ENCODE data around the gene PLPP6.

Gene PLPP6

DNA sequence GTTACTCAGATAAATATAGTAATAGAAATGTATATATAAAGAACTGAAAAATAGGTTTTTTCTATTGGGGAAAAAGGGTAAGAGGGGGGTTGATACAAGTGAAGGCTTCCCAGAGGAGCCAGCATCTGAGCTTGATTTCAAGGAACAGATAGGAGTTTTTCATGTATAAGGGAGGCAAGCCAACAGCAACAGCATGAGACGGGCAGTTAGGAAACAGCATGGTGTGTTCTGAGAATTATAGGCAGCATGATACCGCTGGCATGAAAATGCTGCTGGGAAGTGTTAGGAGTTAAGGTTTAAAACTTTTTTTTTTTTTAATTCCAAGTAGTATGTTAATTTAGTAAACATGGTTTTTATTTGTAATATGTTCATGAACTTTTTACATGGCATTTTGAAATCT lies 26.9 kb downstream of the PLPP6 start:
- no peaks in the 10 kb centered on the region for H3K27me3 Mint-ChIP-seq

GRCh38 chr9:4689687-4690104 lies 27.6 kb downstream of the PLPP6 start:
- Mint-ChIP-seq H3K27me3 (no peaks in the 10 kb centered on the region), H3K36me3 (ENCODE audit: insufficient read depth) (peaks cover 33% of the 10 kb centered on the region), H3K27ac (peak overlapping the region; percentile 41 to 54)

More for the DNA sequence above, 26.9 kb downstream of the PLPP6 start:
- no peak overlapping the region for H3K4me3 Mint-ChIP-seq
- peaks cover 32% of the 10 kb centered on the region for H3K36me3 Mint-ChIP-seq (ENCODE audit: insufficient read depth)
- ATAC-seq (replicated peaks) (no peak), DNase-seq (no peak)
- no peak overlapping the region for H3K27ac Mint-ChIP-seq
- peaks cover 15 to 37% of the 10 kb centered on the region in 2 donors for H3K4me1 Mint-ChIP-seq (ENCODE audit: low read depth in 2 of 2)
- H3K9me3 Mint-ChIP-seq = no peaks in the 10 kb centered on the region

DNA sequence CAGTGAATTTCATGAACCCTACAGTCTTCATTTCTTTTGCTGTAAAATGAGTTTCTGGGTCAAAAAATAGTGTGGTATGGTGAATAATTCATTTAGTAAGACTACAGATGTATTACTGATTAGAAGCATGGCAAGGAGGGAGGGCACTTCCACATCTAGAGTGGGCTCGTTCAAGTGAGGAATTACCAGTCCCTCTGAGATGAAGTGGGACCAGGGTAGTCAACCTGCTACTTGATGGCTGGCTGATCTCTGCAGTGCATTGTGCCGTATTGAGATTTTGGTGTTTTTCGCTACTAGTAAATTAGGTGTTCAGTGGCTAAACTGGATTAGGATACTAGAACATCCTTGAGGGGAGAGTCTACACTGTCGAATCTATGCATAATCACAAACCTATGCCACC lies 28.1 kb downstream of the PLPP6 start:
- peak overlapping the region; percentile 41 to 54 for H3K27ac Mint-ChIP-seq
- no peaks in the 10 kb centered on the region for H3K27me3 Mint-ChIP-seq
- H3K4me1 Mint-ChIP-seq (ENCODE audit: low read depth in 2 of 2) = peaks cover 10 to 32% of the 10 kb centered on the region in 2 donors
- H3K36me3 Mint-ChIP-seq (ENCODE audit: insufficient read depth) = peaks cover 36% of the 10 kb centered on the region
- no peaks in the 10 kb centered on the region for H3K9me3 Mint-ChIP-seq
- ATAC-seq (replicated peaks) (no peak), DNase-seq (no peak)
- H3K4me3 Mint-ChIP-seq = no peak overlapping the region

More at GRCh38 chr9:4689687-4690104, 27.6 kb downstream of the PLPP6 start:
- H3K4me1 Mint-ChIP-seq (ENCODE audit: low read depth in 2 of 2) = peaks cover 12 to 35% of the 10 kb centered on the region in 2 donors
- no peak overlapping the region for H3K4me3 Mint-ChIP-seq
- no peaks in the 10 kb centered on the region for H3K9me3 Mint-ChIP-seq
- DNase-seq = no peak
- no peak for ATAC-seq (replicated peaks)

GRCh38 chr9:4691795-4692194 lies 29.7 kb downstream of the PLPP6 start:
- H3K27me3 Mint-ChIP-seq = no peaks in the 10 kb centered on the region
- ATAC-seq (replicated peaks) = no peak
- no peak for DNase-seq
- H3K27ac Mint-ChIP-seq = peak overlapping the region in 1 of 2 donors; percentile 54
- H3K9me3 Mint-ChIP-seq = no peaks in the 10 kb centered on the region
- H3K4me1 Mint-ChIP-seq (ENCODE audit: low read depth in 2 of 2) = peaks cover 11 to 24% of the 10 kb centered on the region in 2 donors
- peaks cover 24% of the 10 kb centered on the region for H3K36me3 Mint-ChIP-seq (ENCODE audit: insufficient read depth)
- H3K4me3 Mint-ChIP-seq = no peak overlapping the region

- Mint-ChIP-seq H3K27me3 (no peaks in the 10 kb centered on the region), H3K4me1 (ENCODE audit: low read depth in 2 of 2) (peaks cover 1 to 11% of the 10 kb centered on the region in 2 donors), H3K27ac (no peak overlapping the region), H3K9me3 (no peaks in the 10 kb centered on the region), H3K4me3 (no peak overlapping the region), H3K36me3 (ENCODE audit: insufficient read depth) (peaks cover 66% of the 10 kb centered on the region)
- DNase-seq (no peak), ATAC-seq (replicated peaks) (no peak)
Measured at GRCh38 chr9:4700091-4700490, 38.0 kb downstream of the PLPP6 start.

DNA sequence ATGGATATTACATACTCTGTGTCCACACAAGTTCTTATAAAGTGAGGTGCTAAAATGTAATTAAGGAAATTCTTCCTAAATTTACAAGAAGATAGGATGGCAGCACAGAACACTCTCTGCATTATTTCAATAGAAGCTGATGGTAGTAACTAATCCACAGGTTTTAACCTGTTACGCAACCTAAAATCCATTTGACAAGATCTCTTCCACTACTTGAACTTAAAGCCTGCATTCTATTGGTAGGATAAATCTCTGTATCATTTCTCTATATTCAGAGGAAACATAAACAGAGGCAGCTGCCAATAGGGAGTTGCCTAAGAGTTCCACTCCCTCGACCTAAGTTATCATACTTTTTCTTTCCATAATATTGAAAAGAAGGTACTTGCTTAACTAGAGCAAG lies 38.8 kb downstream of the PLPP6 start:
- no peaks in the 10 kb centered on the region for H3K9me3 Mint-ChIP-seq
- ATAC-seq (replicated peaks) (no peak), DNase-seq (no peak)
- H3K4me1 Mint-ChIP-seq (ENCODE audit: low read depth in 2 of 2) = peaks cover 1 to 12% of the 10 kb centered on the region in 2 donors
- no peaks in the 10 kb centered on the region for H3K27me3 Mint-ChIP-seq
- no peak overlapping the region for H3K4me3 Mint-ChIP-seq
- peak overlapping the region in 1 of 2 donors; percentile 5 for H3K27ac Mint-ChIP-seq
- peaks cover 68% of the 10 kb centered on the region for H3K36me3 Mint-ChIP-seq (ENCODE audit: insufficient read depth)

GRCh38 chr9:4701526-4701925 lies 39.4 kb downstream of the PLPP6 start:
- Mint-ChIP-seq H3K36me3 (ENCODE audit: insufficient read depth) (peaks cover 72% of the 10 kb centered on the region), H3K4me3 (no peak overlapping the region), H3K27ac (peak overlapping the region in 1 of 2 donors; percentile 5), H3K9me3 (no peaks in the 10 kb centered on the region), H3K27me3 (no peaks in the 10 kb centered on the region), H3K4me1 (ENCODE audit: low read depth in 2 of 2) (peaks cover 0 to 10% of the 10 kb centered on the region in 2 donors)
- DNase-seq (no peak), ATAC-seq (replicated peaks) (no peak)

DNA sequence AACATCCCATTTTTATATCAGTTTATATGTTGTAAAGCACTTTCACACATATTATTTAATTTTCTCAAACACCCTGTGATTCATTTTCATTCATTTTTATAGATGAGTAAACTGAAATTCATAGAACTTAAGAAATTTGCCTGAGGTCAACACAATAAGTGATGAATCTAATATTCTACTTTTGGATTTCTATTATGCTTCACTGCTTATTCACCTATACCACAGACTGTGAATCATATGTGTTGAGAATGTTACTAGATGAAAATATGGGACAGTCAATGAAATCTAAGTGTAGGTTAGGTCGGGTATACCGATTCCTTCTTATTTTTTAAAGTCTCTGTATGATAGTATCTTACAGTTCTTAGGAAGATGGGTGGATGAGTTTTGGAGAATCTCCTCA lies 42.0 kb downstream of the PLPP6 start:
- no peaks in the 10 kb centered on the region for H3K27me3 Mint-ChIP-seq
- ATAC-seq (replicated peaks) = no peak
- H3K9me3 Mint-ChIP-seq = no peaks in the 10 kb centered on the region
- no peak overlapping the region for H3K4me3 Mint-ChIP-seq
- DNase-seq = no peak
- H3K4me1 Mint-ChIP-seq (ENCODE audit: low read depth in 2 of 2) = peaks cover 0 to 14% of the 10 kb centered on the region in 2 donors
- H3K27ac Mint-ChIP-seq = peak overlapping the region in 1 of 2 donors; percentile 58
- peaks cover 64% of the 10 kb centered on the region for H3K36me3 Mint-ChIP-seq (ENCODE audit: insufficient read depth)

- DNase-seq (no peak), ATAC-seq (replicated peaks) (no peak)
- H3K4me3 Mint-ChIP-seq = no peak overlapping the region
- no peaks in the 10 kb centered on the region for H3K9me3 Mint-ChIP-seq
- H3K4me1 Mint-ChIP-seq (ENCODE audit: low read depth in 2 of 2) = peaks cover 0 to 13% of the 10 kb centered on the region in 2 donors
- H3K27ac Mint-ChIP-seq = peak overlapping the region; percentile 1 to 76
- H3K27me3 Mint-ChIP-seq = no peaks in the 10 kb centered on the region
- peaks cover 63% of the 10 kb centered on the region for H3K36me3 Mint-ChIP-seq (ENCODE audit: insufficient read depth)
Measured at GRCh38 chr9:4706021-4706420, 43.9 kb downstream of the PLPP6 start.

- DNase-seq = no peak
- Mint-ChIP-seq H3K9me3 (no peaks in the 10 kb centered on the region), H3K27ac (no peak overlapping the region), H3K36me3 (ENCODE audit: insufficient read depth) (peaks cover 57% of the 10 kb centered on the region), H3K4me1 (ENCODE audit: low read depth in 2 of 2) (peaks cover 0 to 11% of the 10 kb centered on the region in 2 donors), H3K4me3 (no peak overlapping the region), H3K27me3 (no peaks in the 10 kb centered on the region)
- no peak for ATAC-seq (replicated peaks)
Measured at GRCh38 chr9:4706971-4707622, 45.0 kb downstream of the PLPP6 start.

GRCh38 chr9:4709380-4709779 lies 47.3 kb downstream of the PLPP6 start:
- no peak for DNase-seq
- Mint-ChIP-seq H3K36me3 (ENCODE audit: insufficient read depth) (peaks cover 46% of the 10 kb centered on the region), H3K4me1 (ENCODE audit: low read depth in 2 of 2) (peaks cover 0 to 11% of the 10 kb centered on the region in 2 donors), H3K27ac (peak overlapping the region; percentile 35 to 74), H3K27me3 (no peaks in the 10 kb centered on the region), H3K9me3 (no peaks in the 10 kb centered on the region), H3K4me3 (no peak overlapping the region)
- ATAC-seq (replicated peaks) = no peak

DNA sequence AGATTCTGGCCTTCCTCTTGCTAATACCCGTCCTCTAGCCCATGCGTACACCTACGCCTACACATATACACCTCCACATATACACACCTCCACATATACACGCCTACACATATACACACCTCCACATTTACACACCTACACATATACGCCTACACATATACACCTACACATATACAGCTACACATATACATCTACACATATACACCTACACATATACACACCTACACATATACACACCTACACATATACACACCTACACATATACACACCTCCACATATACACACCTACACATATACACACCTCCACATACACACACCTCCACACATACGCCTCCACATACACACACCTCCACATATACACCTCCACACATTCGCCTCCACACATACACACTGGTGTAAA lies 51.8 kb downstream of the PLPP6 start:
- DNase-seq = no peak
- no peaks in the 10 kb centered on the region for H3K9me3 Mint-ChIP-seq

DNA sequence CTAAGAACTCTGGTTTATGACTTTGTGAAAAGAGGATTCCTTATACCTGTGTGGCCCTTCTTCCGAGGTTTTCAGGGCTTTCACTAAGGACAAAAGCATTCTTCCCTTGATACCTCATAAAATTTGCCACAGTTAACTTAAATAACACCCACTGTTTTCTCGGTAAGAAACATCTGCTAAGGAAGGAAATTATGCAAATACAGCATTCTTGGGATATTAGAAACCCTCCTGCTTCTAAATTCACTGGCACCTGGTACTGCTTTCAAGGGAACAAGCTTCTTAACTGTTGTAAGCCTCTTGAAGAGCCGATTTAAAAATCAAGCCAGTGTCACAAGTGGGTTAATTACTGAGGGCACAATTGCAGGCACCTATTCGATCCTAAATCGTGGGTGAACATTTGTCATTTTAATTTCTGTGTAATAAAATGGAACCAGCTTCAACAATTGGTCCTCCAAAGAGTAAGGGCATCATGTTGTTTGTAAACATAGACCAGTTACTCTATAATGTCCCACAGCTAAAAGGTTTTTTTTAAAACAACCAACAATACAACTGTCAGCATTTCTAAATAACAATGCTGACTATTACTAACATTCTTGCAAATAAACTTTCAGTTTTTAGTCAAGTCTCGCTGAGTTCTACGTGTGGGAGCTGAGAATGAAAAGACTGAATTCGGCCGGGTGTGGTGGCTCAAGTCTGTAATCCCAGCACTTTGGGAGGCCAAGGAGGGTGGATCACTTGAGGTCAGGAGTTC lies 52.3 kb downstream of the PLPP6 start:
- ATAC-seq (replicated peaks) (no peak), DNase-seq (no peak)
- H3K27ac Mint-ChIP-seq = no peak overlapping the region
- no peak overlapping the region for H3K4me3 Mint-ChIP-seq
- no peaks in the 10 kb centered on the region for H3K9me3 Mint-ChIP-seq
- H3K36me3 Mint-ChIP-seq (ENCODE audit: insufficient read depth) = peaks cover 47% of the 10 kb centered on the region
- peaks cover 0 to 4% of the 10 kb centered on the region in 2 donors for H3K4me1 Mint-ChIP-seq (ENCODE audit: low read depth in 2 of 2)
- no peaks in the 10 kb centered on the region for H3K27me3 Mint-ChIP-seq

More for the DNA sequence above, 51.8 kb downstream of the PLPP6 start:
- ATAC-seq (replicated peaks) = no peak
- Mint-ChIP-seq H3K4me3 (no peak overlapping the region), H3K27ac (no peak overlapping the region), H3K4me1 (ENCODE audit: low read depth in 2 of 2) (peaks cover 0 to 4% of the 10 kb centered on the region in 2 donors), H3K36me3 (ENCODE audit: insufficient read depth) (peaks cover 50% of the 10 kb centered on the region), H3K27me3 (no peaks in the 10 kb centered on the region)
